Measurements from ENCODE around the gene LRRC49. TPM values are rescaled to one million over a fixed set of nuclear protein-coding genes. Genes with fewer than 3 reads are reported as not detected.
"Not testable (repeated sequence)": the region's sequence is repeated elsewhere in the genome, so short reads cannot be mapped to it uniquely, and the experiment has no call there.

LRRC49 gene
- total RNA-seq, 1 donor = 14.2 TPM

DNA sequence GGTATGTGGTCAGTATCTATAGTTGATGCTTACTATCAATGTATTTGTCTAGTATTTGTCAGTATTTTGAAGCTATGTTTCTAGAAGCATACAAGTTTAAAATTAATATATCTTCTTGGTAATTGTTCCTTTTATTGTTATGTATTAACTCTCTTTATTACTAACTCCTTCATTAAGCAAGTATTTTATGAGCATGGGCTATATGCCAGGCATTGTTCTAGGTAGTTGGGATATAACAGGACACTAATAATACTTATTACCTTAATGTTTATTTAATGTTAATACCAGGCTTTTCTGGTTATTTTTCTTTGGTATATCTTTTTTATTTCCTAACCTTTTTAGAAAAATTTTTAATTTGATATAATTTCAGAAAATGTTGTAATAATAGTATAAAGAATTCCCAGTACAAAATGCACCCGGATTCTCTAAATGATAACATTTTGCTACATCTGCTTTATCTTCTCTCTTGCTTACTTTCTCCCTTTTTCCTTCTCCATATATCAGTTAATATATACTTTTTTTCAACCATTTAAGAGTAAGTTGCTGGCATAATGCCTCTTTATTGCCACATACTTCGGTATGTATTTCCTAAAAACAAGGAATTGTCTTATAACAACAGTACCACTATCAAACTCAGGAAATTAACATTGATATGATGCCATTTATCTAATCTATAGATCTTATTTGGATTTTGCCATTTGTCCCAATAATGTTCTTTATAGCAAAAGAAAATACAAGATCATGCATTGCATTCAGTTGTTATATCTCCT lies 30.9 kb downstream of the LRRC49 start:
- DNase-seq (ENCODE audit: low read depth) = peak; percentile 15
- TF ChIP-seq, protein P1, sequence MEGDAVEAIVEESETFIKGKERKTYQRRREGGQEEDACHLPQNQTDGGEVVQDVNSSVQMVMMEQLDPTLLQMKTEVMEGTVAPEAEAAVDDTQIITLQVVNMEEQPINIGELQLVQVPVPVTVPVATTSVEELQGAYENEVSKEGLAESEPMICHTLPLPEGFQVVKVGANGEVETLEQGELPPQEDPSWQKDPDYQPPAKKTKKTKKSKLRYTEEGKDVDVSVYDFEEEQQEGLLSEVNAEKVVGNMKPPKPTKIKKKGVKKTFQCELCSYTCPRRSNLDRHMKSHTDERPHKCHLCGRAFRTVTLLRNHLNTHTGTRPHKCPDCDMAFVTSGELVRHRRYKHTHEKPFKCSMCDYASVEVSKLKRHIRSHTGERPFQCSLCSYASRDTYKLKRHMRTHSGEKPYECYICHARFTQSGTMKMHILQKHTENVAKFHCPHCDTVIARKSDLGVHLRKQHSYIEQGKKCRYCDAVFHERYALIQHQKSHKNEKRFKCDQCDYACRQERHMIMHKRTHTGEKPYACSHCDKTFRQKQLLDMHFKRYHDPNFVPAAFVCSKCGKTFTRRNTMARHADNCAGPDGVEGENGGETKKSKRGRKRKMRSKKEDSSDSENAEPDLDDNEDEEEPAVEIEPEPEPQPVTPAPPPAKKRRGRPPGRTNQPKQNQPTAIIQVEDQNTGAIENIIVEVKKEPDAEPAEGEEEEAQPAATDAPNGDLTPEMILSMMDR (IDR thresholded peaks at IDR 0.05; ENCODE audit: insufficient read depth, low read depth, low read length) = no peak

DNA sequence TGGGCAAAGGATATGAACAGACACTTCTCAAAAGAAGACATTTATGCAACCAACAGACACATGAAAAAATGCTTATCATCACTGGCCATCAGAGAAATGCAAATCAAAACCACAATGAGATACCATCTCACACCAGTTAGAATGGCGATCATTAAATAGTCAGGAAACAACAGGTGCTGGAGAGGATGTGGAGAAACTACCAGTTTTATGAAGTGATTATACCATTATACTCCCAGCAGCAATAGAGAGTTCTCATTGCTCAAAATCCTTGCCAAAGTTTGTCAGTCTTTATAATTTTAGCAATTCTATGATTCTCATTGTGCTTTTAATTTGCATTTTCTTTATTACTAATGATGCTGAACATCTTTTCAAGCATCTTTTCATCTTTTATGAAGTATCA lies 34.3 kb downstream of the LRRC49 start:
- not testable (repeated sequence) for DNase-seq (ENCODE audit: low read depth); H3K4me3 ChIP-seq (ENCODE audit: low read depth, low read length)

More for the DNA sequence above, 30.9 kb downstream of the LRRC49 start:
- H3K4me3 ChIP-seq (ENCODE audit: low read depth, low read length) = no peak overlapping the region

DNA sequence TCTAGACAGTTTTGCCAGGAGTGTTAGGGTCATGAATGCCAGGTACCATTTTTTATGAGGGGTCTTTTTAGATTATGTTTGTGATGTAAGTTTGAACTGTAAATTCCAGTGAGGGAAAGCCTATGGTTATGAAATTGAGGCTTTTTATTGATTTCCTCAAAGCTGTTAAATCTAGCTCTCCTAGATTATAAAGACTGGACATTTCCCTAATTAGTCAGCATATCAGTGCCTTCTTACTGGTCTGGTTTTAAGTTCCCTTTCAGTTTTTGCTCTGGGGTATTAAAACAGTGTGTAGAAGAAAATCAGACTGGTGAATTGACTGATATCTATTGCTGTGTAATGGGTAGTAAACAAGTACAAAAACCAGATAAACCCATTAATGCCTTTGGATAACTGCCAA lies 39.2 kb downstream of the LRRC49 start:
- H3K4me3 ChIP-seq (ENCODE audit: low read depth, low read length) = no peak overlapping the region
- no peak for DNase-seq (ENCODE audit: low read depth)
- TF ChIP-seq, protein P1 (IDR thresholded peaks at IDR 0.05; ENCODE audit: insufficient read depth, low read depth, low read length) = no peak

DNA sequence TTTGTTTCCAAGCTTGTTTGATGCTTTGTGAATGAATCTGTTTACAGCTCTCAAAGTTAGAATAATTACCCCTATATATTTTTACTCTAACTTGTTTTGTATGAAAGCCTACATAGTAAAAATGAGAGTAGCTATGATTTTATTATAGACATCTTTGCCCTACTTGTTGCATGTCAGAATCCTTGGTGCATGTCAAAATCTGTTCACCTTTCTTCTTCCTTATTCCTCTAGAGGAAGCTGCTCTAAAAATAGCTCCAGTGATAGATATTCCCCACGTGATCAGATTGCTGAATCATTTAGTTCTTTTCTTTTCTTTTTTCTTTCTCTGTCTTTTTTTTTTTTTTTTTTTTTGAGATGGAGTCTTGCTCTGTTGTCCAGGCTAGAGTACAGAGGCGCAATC lies 39.8 kb downstream of the LRRC49 start:
- no peak overlapping the region for H3K4me3 ChIP-seq (ENCODE audit: low read depth, low read length)
- TF ChIP-seq, protein P1 (IDR thresholded peaks at IDR 0.05; ENCODE audit: insufficient read depth, low read depth, low read length) = no peak
- no peak for DNase-seq (ENCODE audit: low read depth)

DNA sequence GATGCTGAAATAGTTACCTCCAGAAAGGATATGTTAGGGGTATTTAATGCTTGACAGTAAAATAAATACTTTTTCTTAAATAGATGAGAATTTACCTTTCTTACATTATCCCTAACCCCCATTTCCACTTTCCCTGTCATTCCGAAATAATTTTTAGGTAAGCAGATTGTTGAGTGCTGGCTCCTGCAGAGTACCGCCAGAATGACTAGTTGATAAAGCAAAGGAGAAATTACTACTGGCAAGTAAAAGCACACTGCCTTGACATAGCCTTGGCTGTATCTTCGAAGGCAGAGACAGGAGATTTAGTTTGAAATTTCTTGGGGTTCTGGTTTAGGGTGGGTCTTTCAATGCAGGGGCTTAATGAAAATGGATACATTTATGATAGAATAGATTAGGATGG lies 40.8 kb downstream of the LRRC49 start:
- H3K4me3 ChIP-seq (ENCODE audit: low read depth, low read length) = no peak overlapping the region
- TF ChIP-seq, protein P1 (IDR thresholded peaks at IDR 0.05; ENCODE audit: insufficient read depth, low read depth, low read length) = no peak
- no peak for DNase-seq (ENCODE audit: low read depth)

DNA sequence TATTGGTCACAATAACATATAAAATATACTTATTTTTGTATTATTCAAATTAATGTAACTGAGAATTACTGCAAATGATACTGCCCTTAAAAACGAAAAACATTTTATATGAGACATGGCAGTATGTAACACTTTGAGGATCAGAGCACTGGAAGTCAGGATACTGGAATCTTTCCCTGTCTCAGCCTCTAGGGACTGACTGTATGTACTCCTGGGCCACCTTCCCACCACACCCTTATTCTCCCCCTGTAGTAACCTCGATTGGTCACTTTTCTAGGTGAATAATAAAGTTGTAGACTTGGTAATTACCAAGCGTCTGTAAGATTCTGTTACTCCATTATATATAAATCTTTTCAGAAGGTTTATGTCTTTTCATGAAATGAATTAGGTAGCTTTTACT lies 43.0 kb downstream of the LRRC49 start:
- no peak for DNase-seq (ENCODE audit: low read depth)
- TF ChIP-seq, protein P1 (IDR thresholded peaks at IDR 0.05; ENCODE audit: insufficient read depth, low read depth, low read length) = no peak
- H3K4me3 ChIP-seq (ENCODE audit: low read depth, low read length) = no peak overlapping the region

DNA sequence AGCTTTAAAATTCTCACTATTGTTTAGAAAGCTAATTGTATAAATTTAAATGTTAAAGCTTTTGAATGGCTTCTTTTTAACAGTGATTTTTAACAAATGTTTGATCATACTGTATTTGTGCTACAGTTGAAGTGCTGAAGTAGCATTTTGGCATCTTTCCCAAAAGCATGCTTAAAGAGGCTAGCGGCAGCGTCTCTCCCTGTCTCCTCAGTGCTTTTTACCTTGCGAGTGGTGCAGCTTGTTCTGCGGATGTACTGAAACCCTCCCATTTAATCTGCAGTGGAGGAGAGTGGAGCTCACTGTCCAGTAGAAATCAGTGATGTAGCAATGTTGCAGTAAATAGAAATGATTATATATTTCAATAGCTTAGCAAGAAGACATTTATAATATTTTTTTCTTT lies 43.7 kb downstream of the LRRC49 start:
- no peak overlapping the region for H3K4me3 ChIP-seq (ENCODE audit: low read depth, low read length)
- no peak for DNase-seq (ENCODE audit: low read depth)
- TF ChIP-seq, protein P1 (IDR thresholded peaks at IDR 0.05; ENCODE audit: insufficient read depth, low read depth, low read length) = no peak

DNA sequence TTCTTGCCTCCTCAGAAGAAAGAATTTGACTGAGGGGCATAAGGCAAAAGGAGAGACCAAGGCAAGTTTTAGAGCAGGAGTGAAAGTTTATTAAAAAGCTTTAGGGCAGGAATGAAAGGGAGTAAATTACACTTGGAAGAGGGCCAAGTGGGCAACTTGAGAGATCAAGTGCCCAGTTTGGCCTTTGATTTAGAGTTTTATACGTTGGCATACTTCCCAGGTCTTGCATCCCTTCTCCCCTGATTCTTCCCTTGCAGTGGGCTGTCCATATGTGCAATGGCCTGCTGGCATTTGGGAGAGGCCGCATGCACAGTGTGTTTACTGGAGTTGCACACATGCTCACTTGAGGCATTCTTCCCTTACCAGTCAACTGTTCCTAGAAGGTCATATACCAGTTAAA lies 50.7 kb downstream of the LRRC49 start:
- DNase-seq (ENCODE audit: low read depth); H3K4me3 ChIP-seq (ENCODE audit: low read depth, low read length): not testable (repeated sequence)

All from fibroblast of villous mesenchyme (primary cell).